Spleen (tissue), 11 donors: Measurements from ENCODE around the gene LRBA. TPM values are rescaled to one million over a fixed set of nuclear protein-coding genes. Genes with fewer than 3 reads are reported as not detected.

Experiments
- DNase-seq: peaks from one replicate; pipeline ENCODE4 v3.0.0-alpha.2; 2020
- H3K27ac ChIP-seq, 8 donors: fragments of 200-600 bp; sonication (generic) in 7 of 8; 1 replicate in 4 of 8; 2 replicates in 4 of 8; pipeline versions ENCODE4 v1.5.0 to v1.8.0; 2016 to 2021; ENCODE audit warnings: inconsistent platforms in 4 of 8, mild to moderate bottlenecking in 4 of 8, moderate library complexity in 1 of 8
- H3K27me3 ChIP-seq, 7 donors: fragments of 200-600 bp; sonication (generic) in 6 of 7; replicated peaks in 1 of 7; 1 replicate in 4 of 7; 2 replicates in 3 of 7; pipeline versions ENCODE4 v1.5.0 to v1.8.0; 2016 to 2021; ENCODE audit warnings: inconsistent platforms in 3 of 7, mild to moderate bottlenecking in 1 of 7
- H3K36me3 ChIP-seq, 6 donors: fragments of 200-600 bp; sonication (generic) in 5 of 6; 1 replicate in 4 of 6; 2 replicates in 2 of 6; pipeline versions ENCODE4 v1.5.0 to v1.8.0; 2016 to 2021; ENCODE audit warnings: inconsistent platforms in 2 of 6
- H3K4me1 ChIP-seq, 6 donors: fragments of 200-600 bp; sonication (generic) in 5 of 6; 1 replicate in 3 of 6; 2 replicates in 3 of 6; pipeline versions ENCODE4 v1.5.0 to v1.8.0; 2016 to 2021; ENCODE audit warnings: inconsistent platforms in 3 of 6
- H3K4me3 ChIP-seq, 8 donors: fragments of 200-600 bp; sonication (generic) in 7 of 8; 1 replicate in 4 of 8; 2 replicates in 4 of 8; pipeline versions ENCODE4 v1.5.0 to v1.8.0; 2016 to 2021; ENCODE audit warnings: inconsistent platforms in 4 of 8, mild to moderate bottlenecking in 4 of 8, moderate library complexity in 2 of 8
- H3K9me3 ChIP-seq, 8 donors: fragments of 200-600 bp; sonication (generic) in 7 of 8; 1 replicate in 4 of 8; 2 replicates in 4 of 8; pipeline versions ENCODE4 v1.5.0 to v1.8.0; 2016 to 2021; ENCODE audit warnings: inconsistent platforms in 4 of 8
- CTCF ChIP-seq, 11 experiments: fragments of 200-600 bp in 7 of 11; fragments of 450-650 bp in 4 of 11; sonication (generic) in 4 of 11; IDR thresholded peaks in 8 of 11; conservative IDR thresholded peaks in 3 of 11; 1 replicate in 7 of 11; 2 replicates in 4 of 11; pipeline versions ENCODE4 v1.4.0 to v1.8.0; 2016 to 2021; ENCODE audit warnings: antibody characterized with exemption in 11 of 11, inconsistent platforms in 4 of 11, mild to moderate bottlenecking in 1 of 11
- POLR2A ChIP-seq, 3 donors: fragments of 450-650 bp; IDR thresholded peaks; one replicate each; pipeline ENCODE4 v1.5.1; 2017; ENCODE audit warnings: antibody characterized with exemption in 3 of 3, mild to moderate bottlenecking in 1 of 3
- POLR2AphosphoS5 ChIP-seq, 3 donors: sonication (generic); formaldehyde crosslinking; IDR thresholded peaks; one replicate each; pipeline ENCODE4 v1.5.1; 2017; ENCODE audit warnings: antibody characterized with exemption in 3 of 3
- WGBS, 5 donors: extraction: QIAGEN DNeasy Blood & Tissue Kit in 3 of 5; methylation state at CpG; one replicate each; pipeline versions ENCODE4 v1.1.5 to v1.1.7; 2013 to 2018; 5-methylcytosine and 5-hydroxymethylcytosine counted together
- intact Hi-C: fragments of 100-400 bp; cut with DNase I; formaldehyde crosslinking; loops from one replicate; pipeline ENCODE4 v1.15.0; 2023; ENCODE audit warnings: low total_unique reads
- polyA plus RNA-seq, 3 donors: library from polyadenylated mRNA; stranded (reverse); fragments of 200-250 nt; gene quantifications; one replicate each; pipeline ENCODE4 v1.2.1, GENCODE V29; 2013
- total RNA-seq, 7 donors: library from RNA; depleted of rRNA in 3 of 7; stranded (reverse); fragments of >200 nt in 3 of 7; fragmentation: NEBNext Ultra II Directional in 4 of 7; extraction: Animal tissue kit (Norgen Biotek cat#: 25700) in 4 of 7; gene quantifications; one replicate each; pipeline versions ENCODE4 v1.1.0 to v1.2.1, GENCODE V29; 2016 to 2021
- donor health status: healthy with polysubstance abuse.
- donor health status: DM: no; HTN: no; CAD: no; lungs with moderate emphysema.
- donor health status: DM: no; HTN: no; CAD: no.
- donor health status: Bipolar disorder and iron deficiency.
- donor health status: healthy.
- donor health status: DM: no; HTN: no; CAD: no.
- donor health status: DM: yes; HTN: yes; CAD: no.

The LRBA gene
- total and polyA plus RNA-seq, 10 donors = 8.2 to 84.9 (median 50.5) TPM

GRCh38 chr4:150855981-150856510, 159.0 kb downstream of the LRBA start:
- Histone ChIP-seq H3K27ac (no peak overlapping the region), H3K27me3 (no peaks in the 10 kb centered on the region), H3K4me1 (peaks cover 0 to 5% (median 1%) of the 10 kb centered on the region in 6 donors), H3K9me3 (no peaks in the 10 kb centered on the region), H3K4me3 (no peak overlapping the region), H3K36me3 (peaks cover 0 to 24% (median 0%) of the 10 kb centered on the region in 6 donors)
- intact Hi-C loops = no loop called here
- WGBS, 5 donors = 94 to 100% (median 96%) methylated on average over 1 of the region's 1 CpG
- no peak for DNase-seq
- TF ChIP-seq CTCF (IDR thresholded peaks at IDR 0.05 in 8 of 11, conservative IDR thresholded peaks at IDR 0.05 in 3 of 11) = no peak
- TF ChIP-seq POLR2A (IDR thresholded peaks at IDR 0.05) = no peak
- no peak for TF ChIP-seq POLR2AphosphoS5 (IDR thresholded peaks at IDR 0.05)

GRCh38 chr4:150854600-150854999, 160.5 kb downstream of the LRBA start:
- 94 to 96% (median 95%) methylated on average over 4 of the region's 4 CpGs for WGBS, 5 donors
- peaks cover 0 to 5% (median 1%) of the 10 kb centered on the region in 6 donors for H3K4me1 ChIP-seq
- no peaks in the 10 kb centered on the region for H3K9me3 ChIP-seq
- no peak for DNase-seq
- H3K27ac ChIP-seq = no peak overlapping the region
- TF ChIP-seq CTCF (IDR thresholded peaks at IDR 0.05 in 8 of 11, conservative IDR thresholded peaks at IDR 0.05 in 3 of 11) (no peak), POLR2AphosphoS5 (IDR thresholded peaks at IDR 0.05) (no peak), POLR2A (IDR thresholded peaks at IDR 0.05) (no peak)
- no peaks in the 10 kb centered on the region for H3K27me3 ChIP-seq
- intact Hi-C loops = no loop called here
- peaks cover 0 to 39% (median 0%) of the 10 kb centered on the region in 6 donors for H3K36me3 ChIP-seq
- H3K4me3 ChIP-seq = no peak overlapping the region

- Histone ChIP-seq H3K27me3 (no peaks in the 10 kb centered on the region), H3K9me3 (no peaks in the 10 kb centered on the region), H3K4me1 (peaks cover 0 to 5% (median 1%) of the 10 kb centered on the region in 6 donors), H3K4me3 (no peak overlapping the region), H3K27ac (no peak overlapping the region), H3K36me3 (peaks cover 0 to 46% (median 4%) of the 10 kb centered on the region in 6 donors)
- intact Hi-C loops = no loop called here
- DNase-seq = no peak
- 74 to 99% (median 96%) methylated on average over 2 of the region's 2 CpGs for WGBS, 5 donors
- no peak for TF ChIP-seq POLR2AphosphoS5 (IDR thresholded peaks at IDR 0.05)
- TF ChIP-seq CTCF (IDR thresholded peaks at IDR 0.05 in 8 of 11, conservative IDR thresholded peaks at IDR 0.05 in 3 of 11) = no peak
- no peak for TF ChIP-seq POLR2A (IDR thresholded peaks at IDR 0.05)
Observed at GRCh38 chr4:150853882-150854281, 161.2 kb downstream of the LRBA start.

GRCh38 chr4:150852216-150852615, 162.9 kb downstream of the LRBA start:
- Histone ChIP-seq H3K36me3 (peaks cover 0 to 62% (median 8%) of the 10 kb centered on the region in 6 donors), H3K27me3 (no peaks in the 10 kb centered on the region), H3K4me1 (peaks cover 0 to 5% (median 1%) of the 10 kb centered on the region in 6 donors), H3K9me3 (no peaks in the 10 kb centered on the region), H3K4me3 (no peak overlapping the region), H3K27ac (no peak overlapping the region)
- intact Hi-C loops = no loop called here
- TF ChIP-seq POLR2A (IDR thresholded peaks at IDR 0.05) (no peak), POLR2AphosphoS5 (IDR thresholded peaks at IDR 0.05) (no peak), CTCF (IDR thresholded peaks at IDR 0.05 in 8 of 11, conservative IDR thresholded peaks at IDR 0.05 in 3 of 11) (no peak)
- 39 to 65% (median 44%) methylated on average over 1 of the region's 1 CpG for WGBS, 5 donors
- DNase-seq = no peak
